Right renal cortex interstitium (tissue), 3 donors: ENCODE results near the gene IGF1R. TPM values are rescaled to one million over a fixed set of nuclear protein-coding genes. Genes with fewer than 3 reads are reported as not detected.

ENCODE experiments used
- DNase-seq, 3 donors: peaks; one replicate each; pipeline ENCODE4 v3.0.0-alpha.2; 2013; ENCODE audit warnings: low read depth in 3 of 3, low spot score in 2 of 3
- polyA plus RNA-seq, 3 donors: library from polyadenylated mRNA; unstranded; fragments of 120-200 nt; gene quantifications; one replicate each; pipeline ENCODE4 v1.2.1, GENCODE V29; 2013; ENCODE audit not compliant: insufficient read length in 3 of 3

Gene IGF1R
- polyA plus RNA-seq, 3 donors, result 41.7 to 48.8 (median 44.0) TPM

- DNase-seq, result no peak
These were observed 20.4 kb downstream of the IGF1R start for GRCh38 chr15:98668566-98669308.

- DNase-seq, result no peak
These were observed 21.3 kb downstream of the IGF1R start for GRCh38 chr15:98669638-98670037.

GRCh38 chr15:98671060-98672008 lies 23.0 kb downstream of the IGF1R start:
- peak in 1 of 3 donors; percentile 21 for DNase-seq

- no peak for DNase-seq
These were observed 24.8 kb downstream of the IGF1R start for GRCh38 chr15:98673133-98673532.

GRCh38 chr15:98674336-98674735 lies 26.0 kb downstream of the IGF1R start:
- DNase-seq, result no peak

- DNase-seq, result no peak
These were observed 28.4 kb downstream of the IGF1R start for GRCh38 chr15:98676586-98677270.

GRCh38 chr15:98677345-98678059 lies 29.2 kb downstream of the IGF1R start:
- DNase-seq, result no peak

- DNase-seq, result no peak
These were observed 30.1 kb downstream of the IGF1R start for GRCh38 chr15:98678484-98678883.

GRCh38 chr15:98681061-98681460 lies 32.7 kb downstream of the IGF1R start:
- DNase-seq, result no peak

- no peak for DNase-seq
These were observed 34.8 kb downstream of the IGF1R start for GRCh38 chr15:98682992-98683701.

- no peak for DNase-seq
These were observed 35.5 kb downstream of the IGF1R start for GRCh38 chr15:98683831-98684230.

GRCh38 chr15:98684436-98684835 lies 36.1 kb downstream of the IGF1R start:
- no peak for DNase-seq

- no peak for DNase-seq
These were observed 36.7 kb downstream of the IGF1R start for GRCh38 chr15:98684995-98685525.

GRCh38 chr15:98686983-98687382 lies 38.6 kb downstream of the IGF1R start:
- DNase-seq, result no peak

GRCh38 chr15:98689431-98689861 lies 41.1 kb downstream of the IGF1R start:
- DNase-seq, result no peak

GRCh38 chr15:98690272-98690950 lies 42.1 kb downstream of the IGF1R start:
- DNase-seq, result no peak

- no peak for DNase-seq
These were observed 43.9 kb downstream of the IGF1R start for GRCh38 chr15:98692213-98692612.

GRCh38 chr15:98694161-98694560 lies 45.8 kb downstream of the IGF1R start:
- DNase-seq, result no peak

- DNase-seq, result no peak
These were observed 50.5 kb downstream of the IGF1R start for GRCh38 chr15:98698792-98699191.
